HG03439 (cell line): ENCODE measurements around the gene TENM3.
"Not testable (repeated sequence)": the region's sequence is repeated elsewhere in the genome, so short reads cannot be mapped to it uniquely, and the experiment has no call there.

Source experiments
- ATAC-seq: cut with Tn5 transposase; IDR thresholded peaks from one replicate; pipeline ENCODE4 v1.9.1; 2021; ENCODE audit warnings: mild to moderate bottlenecking, moderate library complexity; ENCODE audit not compliant: unreplicated experiment

Gene TENM3

GRCh38 chr4:182804131-182804530 lies 560.9 kb downstream of the TENM3 start:
- ATAC-seq = no peak

- ATAC-seq = no peak
Observed at GRCh38 chr4:182805321-182805720, 562.1 kb downstream of the TENM3 start.

GRCh38 chr4:182805750-182806149 lies 562.5 kb downstream of the TENM3 start:
- ATAC-seq = no peak

GRCh38 chr4:182806259-182807252 lies 563.4 kb downstream of the TENM3 start:
- ATAC-seq = peak; percentile 72

GRCh38 chr4:182807346-182807745 lies 564.1 kb downstream of the TENM3 start:
- ATAC-seq = no peak

- no peak for ATAC-seq
Observed at GRCh38 chr4:182807767-182808548, 564.8 kb downstream of the TENM3 start.

- ATAC-seq = peak; percentile 78
Observed at GRCh38 chr4:182808673-182809416, 565.6 kb downstream of the TENM3 start.

GRCh38 chr4:182809417-182810102 lies 566.4 kb downstream of the TENM3 start:
- peak; percentile 37 for ATAC-seq

- no peak for ATAC-seq
Observed at GRCh38 chr4:182810103-182810615, 567.0 kb downstream of the TENM3 start.

GRCh38 chr4:182812916-182813315 lies 569.7 kb downstream of the TENM3 start:
- ATAC-seq = no peak

GRCh38 chr4:182814065-182814464 lies 570.9 kb downstream of the TENM3 start:
- not testable (repeated sequence) for ATAC-seq

GRCh38 chr4:182818926-182819730 lies 575.9 kb downstream of the TENM3 start:
- ATAC-seq = no peak

GRCh38 chr4:182819751-182820150 lies 576.5 kb downstream of the TENM3 start:
- no peak for ATAC-seq

GRCh38 chr4:182822554-182822953 lies 579.4 kb downstream of the TENM3 start:
- ATAC-seq = no peak

GRCh38 chr4:182823576-182823975 lies 580.4 kb downstream of the TENM3 start:
- ATAC-seq = no peak

- ATAC-seq = no peak
Observed at GRCh38 chr4:182825003-182825402, 581.8 kb downstream of the TENM3 start.

GRCh38 chr4:182825786-182826185 lies 582.6 kb downstream of the TENM3 start:
- ATAC-seq = no peak

- ATAC-seq = no peak
Observed at GRCh38 chr4:182826391-182826790, 583.2 kb downstream of the TENM3 start.

GRCh38 chr4:182827166-182827565 lies 584.0 kb downstream of the TENM3 start:
- no peak for ATAC-seq
